Keratinocyte (primary cell): ENCODE data around the gene PGLYRP2. TPM values are rescaled to one million over a fixed set of nuclear protein-coding genes. Genes with fewer than 3 reads are reported as not detected.

Source experiments
- DNase-seq: peaks from one replicate; pipeline ENCODE4 v3.0.0-alpha.2; 2011; ENCODE audit warnings: low read depth, missing footprints, low spot score
- FAIRE-seq: peaks from 2 replicates; lab custom pipeline; 2011; peaks lifted over from hg19 to GRCh38; lab: Jason Lieb, UNC
- H2AFZ ChIP-seq: 2 replicates; pipeline ENCODE4 v1.6.0; 2012; ENCODE audit warnings: low read length, control low read depth, inconsistent platforms; ENCODE audit not compliant: control insufficient read depth
- H3K27ac ChIP-seq: 2 replicates; pipeline ENCODE4 v1.5.1; 2011; ENCODE audit warnings: low read length; ENCODE audit not compliant: control insufficient read depth, insufficient read depth
- H3K27me3 ChIP-seq: 3 replicates; pipeline ENCODE4 v1.6.0; 2011; ENCODE audit warnings: low read length; ENCODE audit not compliant: control insufficient read depth, insufficient read depth; ENCODE audit errors: extremely low read depth
- H3K36me3 ChIP-seq, 2 experiments: 2 replicates in 1 of 2; 3 replicates in 1 of 2; pipeline ENCODE4 v1.5.1; 2011; ENCODE audit warnings: low read length in 2 of 2, mild to moderate bottlenecking in 1 of 2; ENCODE audit not compliant: control insufficient read depth in 2 of 2, insufficient read depth in 2 of 2; ENCODE audit errors: extremely low read depth in 1 of 2
- H3K4me1 ChIP-seq: 3 replicates; pipeline ENCODE4 v1.5.1; 2011; ENCODE audit warnings: low read length; ENCODE audit not compliant: control insufficient read depth, insufficient read depth; ENCODE audit errors: extremely low read depth
- H3K4me2 ChIP-seq: 3 replicates; pipeline ENCODE4 v1.6.0; 2011; ENCODE audit warnings: low read depth, low read length; ENCODE audit not compliant: control insufficient read depth, insufficient read depth; ENCODE audit errors: extremely low read depth
- H3K4me3 ChIP-seq, 3 experiments: fragments of 200-600 bp in 1 of 3; sonication (generic) in 1 of 3; 2 replicates in 2 of 3; 3 replicates in 1 of 3; pipeline ENCODE4 v1.5.1; 2011 to 2016; ENCODE audit warnings: low read length in 3 of 3, mild to moderate bottlenecking in 3 of 3, control low read depth in 2 of 3, inconsistent platforms in 1 of 3, low read depth in 1 of 3, mixed read lengths in 1 of 3, mixed run types in 1 of 3, moderate library complexity in 1 of 3; ENCODE audit not compliant: control insufficient read depth in 2 of 3, insufficient read depth in 2 of 3; ENCODE audit errors: extremely low read depth in 1 of 3
- H3K79me2 ChIP-seq: 2 replicates; pipeline ENCODE4 v1.6.0; 2012; ENCODE audit warnings: low read length; ENCODE audit not compliant: control insufficient read depth, insufficient read depth
- H3K9ac ChIP-seq: 3 replicates; pipeline ENCODE4 v1.6.0; 2011; ENCODE audit warnings: low read length; ENCODE audit not compliant: control insufficient read depth, insufficient read depth; ENCODE audit errors: extremely low read depth
- H3K9me1 ChIP-seq: 3 replicates; pipeline ENCODE4 v1.6.0; 2011; ENCODE audit warnings: low read length; ENCODE audit not compliant: control insufficient read depth, insufficient read depth; ENCODE audit errors: extremely low read depth
- H3K9me3 ChIP-seq: 2 replicates; pipeline ENCODE4 v1.5.1; 2012; ENCODE audit warnings: low read depth, low read length; ENCODE audit not compliant: control insufficient read depth
- H4K20me1 ChIP-seq: 3 replicates; pipeline ENCODE4 v1.6.0; 2011; ENCODE audit warnings: low read length; ENCODE audit not compliant: control insufficient read depth, insufficient read depth; ENCODE audit errors: extremely low read depth
- CTCF ChIP-seq, 3 experiments: IDR thresholded peaks in 1 of 3; conservative IDR thresholded peaks in 1 of 3; optimal IDR thresholded peaks in 1 of 3; 2 replicates in 2 of 3; 3 replicates in 1 of 3; pipeline versions ENCODE3 to v1.5.1; 2011; ENCODE audit warnings: low read length in 3 of 3, mild to moderate bottlenecking in 3 of 3, moderate library complexity in 2 of 3, control low read depth in 1 of 3, inconsistent platforms in 1 of 3; ENCODE audit not compliant: insufficient read depth in 2 of 3; ENCODE audit errors: extremely low read depth in 1 of 3
- EZH2 ChIP-seq: IDR thresholded peaks from one replicate; pipeline ENCODE4 v1.6.1; 2012; ENCODE audit warnings: inconsistent platforms, mild to moderate bottlenecking, low read length, moderate library complexity
- dilution Hi-C: fragments of 300-500 bp; cut with MboI; formaldehyde crosslinking; loops from one replicate; pipeline ENCODE4 v1.7.0; 2020; ENCODE audit warnings: low sequenced_read_pairs; ENCODE audit not compliant: extremely low pct_ligation_motif_present
- polyA plus RNA-seq, 5 experiments: library from polyadenylated mRNA; depleted of rRNA in 3 of 5; stranded (reverse) in 3 of 5; stranded (forward) in 1 of 5; unstranded in 1 of 5; fragments of >200 nt; gene quantifications; 1 replicate in 1 of 5; 2 replicates in 3 of 5; 3 replicates in 1 of 5; pipeline versions ENCODE4 v1.2.1 to v1.2.3, GENCODE V29; 2011 to 2012; ENCODE audit warnings: missing spikeins in 2 of 5, low read depth in 1 of 5, low replicate concordance in 1 of 5

Gene PGLYRP2
- polyA plus RNA-seq, 1 donor (not counting 4 experiments of a cell fraction or from before 2014, with no cell fraction given): not detected

- Histone ChIP-seq H3K27ac (no peak overlapping the region), H3K4me3 (no peak overlapping the region), H4K20me1 (no peaks in the 10 kb centered on the region), H3K9me3 (no peaks in the 10 kb centered on the region), H3K79me2 (no peaks in the 10 kb centered on the region), H3K9ac (no peak overlapping the region), H2AFZ (no peak overlapping the region), H3K27me3 (peaks cover 6% of the 10 kb centered on the region), H3K9me1 (no peaks in the 10 kb centered on the region), H3K4me1 (no peaks in the 10 kb centered on the region), H3K4me2 (no peak overlapping the region), H3K36me3 (no peaks in the 10 kb centered on the region)
- FAIRE-seq: no peak
- dilution Hi-C loops: no loop called here
- TF ChIP-seq EZH2 (no peak), CTCF (optimal IDR thresholded peaks at IDR 0.05 in 1 of 3, IDR thresholded peaks at IDR 0.05 in 1 of 3, conservative IDR thresholded peaks at IDR 0.05 in 1 of 3; ENCODE audit: extremely low read depth in 1 of 3, insufficient read depth in 2 of 3, low read length in 3 of 3) (no peak)
- DNase-seq: no peak
Measured at GRCh38 chr19:15502264-15502663, 23.0 kb upstream of the PGLYRP2 start.

- peaks cover 3% of the 10 kb centered on the region for H3K27me3 ChIP-seq
- no peaks in the 10 kb centered on the region for H3K4me1 ChIP-seq
- no peaks in the 10 kb centered on the region for H4K20me1 ChIP-seq
- H3K79me2 ChIP-seq: no peaks in the 10 kb centered on the region
- no peak for FAIRE-seq
- TF ChIP-seq EZH2 (no peak), CTCF (optimal IDR thresholded peaks at IDR 0.05 in 1 of 3, IDR thresholded peaks at IDR 0.05 in 1 of 3, conservative IDR thresholded peaks at IDR 0.05 in 1 of 3; ENCODE audit: extremely low read depth in 1 of 3, insufficient read depth in 2 of 3, low read length in 3 of 3) (no peak)
- H3K9me1 ChIP-seq: no peaks in the 10 kb centered on the region
- H3K9me3 ChIP-seq: no peaks in the 10 kb centered on the region
- no peak overlapping the region for H3K4me3 ChIP-seq
- H3K27ac ChIP-seq: no peak overlapping the region
- H3K9ac ChIP-seq: no peak overlapping the region
- no peak for DNase-seq
- dilution Hi-C loops: no loop called here
- H3K36me3 ChIP-seq: no peaks in the 10 kb centered on the region
- no peak overlapping the region for H2AFZ ChIP-seq
- H3K4me2 ChIP-seq: no peak overlapping the region
Measured at GRCh38 chr19:15501596-15501995, 22.3 kb upstream of the PGLYRP2 start.
